H1 (cell line): Measurements from ENCODE around the gene ADSS1. TPM values are rescaled to one million over a fixed set of nuclear protein-coding genes. Genes with fewer than 3 reads are reported as not detected.

ENCODE experiments used
- CTCF ChIA-PET: fragments of 300-600 bp; sonication (Branson Sonifier 250); formaldehyde crosslinking; loops from one replicate; lab custom pipeline; 2021; ENCODE audit not compliant: partially characterized antibody; lab: Charles Lee
- POLR2A ChIA-PET: fragments of 300-600 bp; sonication (Branson Sonifier 250); formaldehyde crosslinking; loops from one replicate; lab custom pipeline; 2021; ENCODE audit warnings: inconsistent platforms; ENCODE audit not compliant: partially characterized antibody; lab: Charles Lee
- DNase-seq, 2 experiments: peaks; one replicate each; pipeline versions ENCODE4 v3.0.0 to v3.0.0-alpha.2; 2010 to 2022; ENCODE audit warnings: low spot score in 2 of 2, low read depth in 1 of 2, mixed read lengths in 1 of 2
- FAIRE-seq: peaks from 2 replicates; lab custom pipeline; 2011; peaks lifted over from hg19 to GRCh38; lab: Jason Lieb, UNC
- H2AFZ ChIP-seq: 2 replicates; pipeline ENCODE4 v1.8.1; 2012; ENCODE audit warnings: low read length, inconsistent platforms
- H2AK5ac ChIP-seq: 2 replicates; pipeline ENCODE4 v1.6.1; 2013; ENCODE audit warnings: low read depth, low read length
- H2BK120ac ChIP-seq: replicated peaks from 2 replicates; pipeline ENCODE3; 2013; ENCODE audit warnings: low read depth, low read length, inconsistent platforms
- H2BK12ac ChIP-seq: 2 replicates; pipeline ENCODE4 v1.6.1; 2013; ENCODE audit warnings: low read depth, low read length
- H2BK15ac ChIP-seq: 2 replicates; pipeline ENCODE4 v1.6.1; 2013; ENCODE audit warnings: low read length
- H2BK20ac ChIP-seq: 2 replicates; pipeline ENCODE4 v1.6.1; 2013; ENCODE audit warnings: low read length
- H2BK5ac ChIP-seq: 2 replicates; pipeline ENCODE4 v1.6.1; 2013; ENCODE audit warnings: low read depth, low read length
- H3K14ac ChIP-seq: 2 replicates; pipeline ENCODE4 v1.6.1; 2013; ENCODE audit warnings: inconsistent platforms; ENCODE audit not compliant: insufficient read length
- H3K18ac ChIP-seq: 2 replicates; pipeline ENCODE4 v1.6.1; 2013; ENCODE audit warnings: low read length; ENCODE audit errors: extremely low read depth
- H3K23ac ChIP-seq: 2 replicates; pipeline ENCODE4 v1.6.1; 2013; ENCODE audit warnings: inconsistent platforms; ENCODE audit not compliant: insufficient read length
- H3K23me2 ChIP-seq: 2 replicates; pipeline ENCODE4 v1.6.1; 2013; ENCODE audit warnings: low read depth, low read length
- H3K27ac ChIP-seq: 2 replicates; pipeline ENCODE4 v1.6.1; 2011; ENCODE audit warnings: low read depth, low read length, inconsistent platforms
- H3K27me3 ChIP-seq, 4 experiments: replicated peaks in 1 of 4; 1 replicate in 1 of 4; 2 replicates in 3 of 4; pipeline versions ENCODE4 v1.6.1 to v1.8.1; 2011 to 2013; ENCODE audit warnings: low read length in 3 of 4, mild to moderate bottlenecking in 3 of 4, inconsistent platforms in 2 of 4, mixed read lengths in 2 of 4, moderate library complexity in 1 of 4; ENCODE audit not compliant: control insufficient read depth in 3 of 4, insufficient read depth in 3 of 4; ENCODE audit errors: extremely low read depth in 1 of 4
- H3K36me3 ChIP-seq, 4 experiments: 2 replicates each; pipeline versions ENCODE4 v1.6.1 to v1.8.1; 2011 to 2013; ENCODE audit warnings: mild to moderate bottlenecking in 4 of 4, low read length in 3 of 4, moderate library complexity in 2 of 4, control low read depth in 1 of 4, inconsistent platforms in 1 of 4; ENCODE audit not compliant: insufficient read depth in 4 of 4, control insufficient read depth in 2 of 4
- H3K4ac ChIP-seq: replicated peaks from 2 replicates; pipeline ENCODE3; 2013; ENCODE audit warnings: low read length, low read depth, mixed read lengths, inconsistent platforms; ENCODE audit not compliant: insufficient read length
- H3K4me1 ChIP-seq, 4 experiments: replicated peaks in 1 of 4; 1 replicate in 1 of 4; 2 replicates in 3 of 4; pipeline versions ENCODE4 v1.6.1 to v1.8.1; 2011 to 2013; ENCODE audit warnings: low read length in 3 of 4, inconsistent platforms in 2 of 4, mixed read lengths in 1 of 4; ENCODE audit not compliant: insufficient read depth in 4 of 4, control insufficient read depth in 3 of 4
- H3K4me2 ChIP-seq, 2 experiments: 2 replicates each; pipeline versions ENCODE4 v1.6.1 to v1.8.1; 2011 to 2013; ENCODE audit warnings: low read depth in 2 of 2, low read length in 2 of 2, control low read depth in 1 of 2, inconsistent platforms in 1 of 2, mild to moderate bottlenecking in 1 of 2; ENCODE audit not compliant: insufficient read depth in 1 of 2
- H3K4me3 ChIP-seq, 4 experiments: fragments of 200-600, 300-600 bp in 1 of 4; sonication (generic), shearing (Covaris generic), sonication (Bioruptor Twin) in 1 of 4; 2 replicates each; pipeline versions ENCODE4 v1.5.1 to v1.8.1; 2011 to 2016; ENCODE audit warnings: low read length in 4 of 4, low read depth in 3 of 4, control low read depth in 2 of 4, inconsistent platforms in 2 of 4, mild to moderate bottlenecking in 2 of 4, mixed read lengths in 1 of 4, moderate library complexity in 1 of 4; ENCODE audit not compliant: insufficient read depth in 2 of 4; ENCODE audit errors: extremely low read depth in 1 of 4
- H3K56ac ChIP-seq: replicated peaks from 2 replicates; pipeline ENCODE3; 2013; ENCODE audit warnings: low read depth, mild to moderate bottlenecking, mixed read lengths, low read length, inconsistent platforms; ENCODE audit not compliant: insufficient read length
- H3K79me1 ChIP-seq: 2 replicates; pipeline ENCODE4 v1.6.1; 2013; ENCODE audit warnings: low read depth, low read length, control low read depth
- H3K79me2 ChIP-seq, 2 experiments: 2 replicates each; pipeline versions ENCODE4 v1.6.1 to v1.8.1; 2012 to 2013; ENCODE audit warnings: low read length in 2 of 2, mild to moderate bottlenecking in 2 of 2, inconsistent platforms in 1 of 2; ENCODE audit not compliant: insufficient read depth in 2 of 2, control insufficient read depth in 1 of 2
- H3K9ac ChIP-seq, 4 experiments: replicated peaks in 1 of 4; 1 replicate in 1 of 4; 2 replicates in 3 of 4; pipeline versions ENCODE4 v1.6.1 to v1.8.1; 2011 to 2013; ENCODE audit warnings: low read depth in 3 of 4, low read length in 3 of 4, control low read depth in 2 of 4, mild to moderate bottlenecking in 2 of 4, moderate library complexity in 2 of 4, inconsistent platforms in 1 of 4; ENCODE audit errors: extremely low read depth in 1 of 4
- H3K9me3 ChIP-seq, 2 experiments: 2 replicates each; pipeline versions ENCODE4 v1.6.1 to v1.8.1; 2012 to 2013; ENCODE audit warnings: mild to moderate bottlenecking in 2 of 2, moderate library complexity in 2 of 2, control low read depth in 1 of 2, inconsistent platforms in 1 of 2, low read depth in 1 of 2, low read length in 1 of 2, mixed read lengths in 1 of 2; ENCODE audit not compliant: insufficient read depth in 2 of 2
- H4K20me1 ChIP-seq, 2 experiments: replicated peaks in 1 of 2; 2 replicates each; pipeline versions ENCODE3 to v1.8.1; 2011 to 2013; ENCODE audit warnings: inconsistent platforms in 2 of 2, low read length in 2 of 2, mild to moderate bottlenecking in 1 of 2; ENCODE audit not compliant: insufficient read depth in 2 of 2, control insufficient read depth in 1 of 2
- H4K5ac ChIP-seq: 2 replicates; pipeline ENCODE4 v1.6.1; 2013; ENCODE audit warnings: low read length, low read depth, mixed read lengths, inconsistent platforms; ENCODE audit not compliant: insufficient read length
- H4K8ac ChIP-seq: 2 replicates; pipeline ENCODE4 v1.8.0; 2013; ENCODE audit warnings: mild to moderate bottlenecking, moderate library complexity, low read length, inconsistent platforms; ENCODE audit not compliant: insufficient read depth; ENCODE audit errors: extremely low read depth
- H4K91ac ChIP-seq: replicated peaks from 2 replicates; pipeline ENCODE3; 2013; ENCODE audit warnings: low read length, mixed read lengths, inconsistent platforms; ENCODE audit not compliant: insufficient read length
- BACH1 ChIP-seq: IDR thresholded peaks from 2 replicates; pipeline ENCODE4 v1.6.1; 2012; ENCODE audit warnings: low read length, improper control_type of control experiment
- CREB1 ChIP-seq: IDR thresholded peaks from 2 replicates; pipeline ENCODE4 v1.6.1; 2012; ENCODE audit warnings: inconsistent platforms
- GTF2F1 ChIP-seq: IDR thresholded peaks from 2 replicates; pipeline ENCODE4 v1.6.1; 2012; ENCODE audit warnings: low read depth, low read length, improper control_type of control experiment, borderline replicate concordance
- JUN ChIP-seq: IDR thresholded peaks from 2 replicates; pipeline ENCODE4 v1.6.1; 2011; ENCODE audit warnings: low read depth, mild to moderate bottlenecking, improper control_type of control experiment, low read length
- KDM5A ChIP-seq: fragments of 200-600 bp; IDR thresholded peaks from 2 replicates; pipeline ENCODE4 v1.7.1; 2012; ENCODE audit warnings: mild to moderate bottlenecking, low read length, inconsistent platforms, mixed read lengths
- POLR2AphosphoS5 ChIP-seq: IDR thresholded peaks from 2 replicates; pipeline ENCODE4 v1.6.1; 2011; ENCODE audit warnings: low read depth, low read length
- SIN3A ChIP-seq, 2 experiments: IDR thresholded peaks in 1 of 2; conservative IDR thresholded peaks in 1 of 2; 2 replicates each; pipeline ENCODE4 v1.6.1; 2011 to 2012; ENCODE audit warnings: low read length in 2 of 2, improper control_type of control experiment in 1 of 2, low read depth in 1 of 2, mild to moderate bottlenecking in 1 of 2
- SP1 ChIP-seq: IDR thresholded peaks from 2 replicates; pipeline ENCODE4 v1.6.1; 2011; ENCODE audit warnings: low read depth, low read length
- SRF ChIP-seq: IDR thresholded peaks from 2 replicates; pipeline ENCODE4 v1.6.1; 2011; ENCODE audit warnings: mild to moderate bottlenecking, low read depth, low read length, moderate library complexity
- SUZ12 ChIP-seq: fragments of 200-600 bp; sonication (generic); IDR thresholded peaks from 2 replicates; pipeline ENCODE4 v1.6.1; 2012; ENCODE audit warnings: mild to moderate bottlenecking, inconsistent platforms, low read length, moderate library complexity, mixed read lengths
- TEAD4 ChIP-seq: IDR thresholded peaks from 2 replicates; pipeline ENCODE4 v1.6.1; 2012; ENCODE audit warnings: low read depth, low read length, inconsistent platforms, mixed read lengths
- WGBS, 2 experiments: shearing (Covaris generic) in 1 of 2; methylation state at CpG; one replicate each; pipeline versions ENCODE4 v1.1.6 to v1.1.7; 2013 to 2015; ENCODE audit warnings: low lambda C conversion rate in 2 of 2, mixed read lengths in 2 of 2, inconsistent platforms in 1 of 2, low coverage in 1 of 2, missing lambda C conversion rate in 1 of 2; ENCODE audit not compliant: insufficient replicate concordance in 2 of 2, insufficient coverage in 1 of 2, insufficient read length in 1 of 2; ENCODE audit errors: extremely low coverage in 1 of 2, missing lambda C conversion rate in 1 of 2; 5-methylcytosine and 5-hydroxymethylcytosine counted together
- polyA plus RNA-seq, 7 experiments: library from polyadenylated mRNA; depleted of rRNA in 3 of 7; stranded (reverse) in 5 of 7; unstranded in 2 of 7; fragments of >200 nt in 5 of 7; fragments of 200-250 nt in 2 of 7; gene quantifications; 1 replicate in 5 of 7; 2 replicates in 1 of 7; 4 replicates in 1 of 7; pipeline versions ENCODE4 v1.2.1 to v1.2.3, GENCODE V29; 2011 to 2013; ENCODE audit warnings: missing spikeins in 2 of 7, mixed read lengths in 2 of 7
- total RNA-seq: library from RNA; stranded (reverse); fragmentation: NEBNext Ultra II Directional; extraction: Animal tissue kit (Norgen Biotek cat#: 25700); gene quantifications from 2 replicates; pipeline ENCODE4 v1.2.1, GENCODE V29; 2021
- TF ChIP-seq, protein P1 (sequence below): IDR thresholded peaks from 2 replicates; pipeline ENCODE4 v1.6.1; 2011; ENCODE audit warnings: low read length, improper control_type of control experiment

The ADSS1 gene
- total and polyA plus RNA-seq, 2 of the 8 experiments (the other 6 are each of a cell fraction or from before 2014, with no cell fraction given), result 7.1 to 7.9 TPM

DNA sequence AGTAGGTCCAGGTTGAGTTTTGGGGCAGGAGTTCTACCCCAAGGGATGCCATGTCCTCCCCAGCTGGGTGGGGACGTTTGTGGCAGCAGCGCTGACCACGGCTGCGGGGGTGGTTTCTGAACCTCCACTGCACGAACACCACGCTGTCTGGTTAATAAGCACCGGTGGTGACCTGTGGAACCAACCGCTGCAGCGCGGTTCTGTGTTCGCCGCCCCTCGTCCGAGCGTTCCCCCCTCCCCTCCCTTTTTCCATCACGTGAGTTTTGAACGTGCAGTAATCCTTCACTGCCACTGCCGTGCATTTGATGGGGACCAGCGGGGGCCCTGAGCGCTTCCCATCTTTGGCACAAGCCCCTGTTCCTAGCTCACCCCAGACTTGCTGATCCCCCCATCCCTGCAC is 6.4 kb upstream of the ADSS1 start:
- Histone ChIP-seq H2BK120ac (no peak overlapping the region), H2BK12ac (no peak overlapping the region), H3K27ac (no peak overlapping the region), H3K4me3 (no peak overlapping the region), H2AFZ (no peak overlapping the region), H3K18ac (no peak overlapping the region), H3K9ac (no peak overlapping the region), H3K79me2 (no peaks in the 10 kb centered on the region), H2AK5ac (no peak overlapping the region), H3K27me3 (no peaks in the 10 kb centered on the region), H3K4ac (no peak overlapping the region), H3K23ac (no peak overlapping the region), H3K9me3 (no peaks in the 10 kb centered on the region), H3K23me2 (no peaks in the 10 kb centered on the region), H3K4me2 (no peak overlapping the region), H2BK15ac (no peak overlapping the region), H3K36me3 (peaks cover 0 to 26% (median 2%) of the 10 kb centered on the region in 4 experiments; a peak in 2 of 8 replicates), H4K91ac (no peak overlapping the region), H4K5ac (no peak overlapping the region), H3K79me1 (no peaks in the 10 kb centered on the region)
- WGBS, 2 experiments, result 83% methylated on average over 20 of the region's 20 CpGs; no CpG with 5 or more reads in 1 of the 2 experiments
- POLR2A ChIA-PET, result interaction anchor here (0.7 kb wide), 1 partner anchor 10 kb away, joined by 3 read pairs; no protein-coding TSS in a partner anchor
- TF ChIP-seq GTF2F1, result no peak
- no peak for TF ChIP-seq SUZ12
- no peak for TF ChIP-seq SP1
- TF ChIP-seq BACH1, result no peak
- no peak for TF ChIP-seq SRF
- no peak for TF ChIP-seq TEAD4
- no peak for TF ChIP-seq CREB1
- TF ChIP-seq, protein P1, sequence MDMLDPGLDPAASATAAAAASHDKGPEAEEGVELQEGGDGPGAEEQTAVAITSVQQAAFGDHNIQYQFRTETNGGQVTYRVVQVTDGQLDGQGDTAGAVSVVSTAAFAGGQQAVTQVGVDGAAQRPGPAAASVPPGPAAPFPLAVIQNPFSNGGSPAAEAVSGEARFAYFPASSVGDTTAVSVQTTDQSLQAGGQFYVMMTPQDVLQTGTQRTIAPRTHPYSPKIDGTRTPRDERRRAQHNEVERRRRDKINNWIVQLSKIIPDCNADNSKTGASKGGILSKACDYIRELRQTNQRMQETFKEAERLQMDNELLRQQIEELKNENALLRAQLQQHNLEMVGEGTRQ, result no peak
- no peak for TF ChIP-seq SIN3A (conservative IDR thresholded peaks at IDR 0.05 in 1 of 2, IDR thresholded peaks at IDR 0.05 in 1 of 2; ENCODE audit: low read depth in 1 of 2, low read length in 2 of 2)
- no peak for TF ChIP-seq JUN
- no peak for TF ChIP-seq KDM5A
- TF ChIP-seq POLR2AphosphoS5, result no peak
- TF ChIP-seq, all 59 proteins: peak for 0
- FAIRE-seq (no peak), DNase-seq (no peak)
- CTCF ChIA-PET, result interaction anchor here (1.8 kb wide), 1 partner anchor 13 kb away, joined by 4 read pairs; no protein-coding TSS in a partner anchor
- no peak overlapping the region for H3K56ac ChIP-seq
- H2BK5ac ChIP-seq, result no peak overlapping the region
- H3K14ac ChIP-seq, result no peak overlapping the region
- no peaks in the 10 kb centered on the region; a peak in 1 of 7 replicates for H3K4me1 ChIP-seq
- H4K8ac ChIP-seq, result no peak overlapping the region
- H2BK20ac ChIP-seq, result no peak overlapping the region
- H4K20me1 ChIP-seq, result peaks cover 0 to 4% of the 10 kb centered on the region in 2 experiments
